HepG2 (cell line): ENCODE data around the gene CIB2. TPM values are rescaled to one million over a fixed set of nuclear protein-coding genes. Genes with fewer than 3 reads are reported as not detected.

Experiments
- ATAC-seq: fragments of 200-7000 bp; cut with Tn5 transposase; 3 replicates; pipeline ENCODE4 v1.9.1; 2020; ENCODE audit warnings: mild to moderate bottlenecking, moderate library complexity
- BruUV-seq: library from RNA; stranded (reverse); fragments of 400-500 nt; replicated peaks from 2 replicates; lab custom pipeline; 2021; lab: Mats Ljungman, UMichigan
- CTCF ChIA-PET: fragments of 300-600 bp; formaldehyde crosslinking; extraction: SDS; loops from one replicate; lab custom pipeline; 2021; ENCODE audit warnings: low total read pairs, inconsistent platforms, low intra/inter-chr PET ratio; lab: Yijun Ruan, JAX
- POLR2A ChIA-PET: fragments of 350-600 bp; sonication (Branson Sonifier 250); formaldehyde crosslinking; loops from one replicate; lab custom pipeline; 2020; ENCODE audit warnings: antibody characterized with exemption, inconsistent platforms; lab: Yijun Ruan, JAX
- DNase-seq: peaks from one replicate; pipeline ENCODE4 v3.0.0-alpha.2; 2015; ENCODE audit warnings: low spot score
- FAIRE-seq: peaks from 3 replicates; lab custom pipeline; 2011; peaks lifted over from hg19 to GRCh38; lab: Jason Lieb, UNC
- H2AFZ ChIP-seq: one replicate; pipeline ENCODE4 v1.6.1; 2011; ENCODE audit warnings: low read length, inconsistent platforms
- H3K27ac ChIP-seq: fragments of 300-600 bp; 3 replicates; pipeline ENCODE4 v1.8.0; 2011; ENCODE audit warnings: mixed run types, mild to moderate bottlenecking, mixed read lengths, low read length, inconsistent platforms; ENCODE audit not compliant: insufficient read depth; ENCODE audit errors: extremely low read length
- H3K27me3 ChIP-seq, 2 experiments: fragments of 200-600 bp in 1 of 2; 2 replicates in 1 of 2; 3 replicates in 1 of 2; pipeline versions ENCODE4 v1.6.0 to v1.8.0; 2011; ENCODE audit warnings: low read length in 2 of 2, mild to moderate bottlenecking in 2 of 2, moderate library complexity in 2 of 2, inconsistent platforms in 1 of 2; ENCODE audit not compliant: insufficient read depth in 2 of 2, control insufficient read depth in 1 of 2
- H3K36me3 ChIP-seq, 2 experiments: fragments of 200-600 bp in 1 of 2; replicated peaks in 1 of 2; 2 replicates in 1 of 2; 3 replicates in 1 of 2; pipeline versions ENCODE4 v1.5.1 to v1.8.0; 2011; ENCODE audit warnings: low read length in 2 of 2, inconsistent platforms in 1 of 2; ENCODE audit not compliant: insufficient read depth in 2 of 2, control insufficient read depth in 1 of 2
- H3K4me1 ChIP-seq: 2 replicates; pipeline ENCODE4 v1.5.1; 2012; ENCODE audit warnings: low read length, inconsistent platforms; ENCODE audit not compliant: insufficient read depth
- H3K4me2 ChIP-seq: 2 replicates; pipeline ENCODE4 v1.6.0; 2011; ENCODE audit warnings: low read depth, low read length, inconsistent platforms
- H3K4me3 ChIP-seq, 3 experiments: fragments of 200-600 bp in 1 of 3; sonication (generic), shearing (Covaris generic) in 1 of 3; replicated peaks in 1 of 3; 2 replicates each; pipeline ENCODE4 v1.5.1; 2011 to 2016; ENCODE audit warnings: low read length in 3 of 3, inconsistent platforms in 2 of 3, low read depth in 2 of 3, mild to moderate bottlenecking in 2 of 3, control low read depth in 1 of 3, mixed read lengths in 1 of 3; ENCODE audit not compliant: insufficient read depth in 1 of 3
- H3K79me2 ChIP-seq: one replicate; pipeline ENCODE4 v1.6.1; 2011; ENCODE audit warnings: low read length, inconsistent platforms; ENCODE audit not compliant: insufficient read depth
- H3K9ac ChIP-seq: 2 replicates; pipeline ENCODE4 v1.6.0; 2011; ENCODE audit warnings: mild to moderate bottlenecking, low read depth, low read length, inconsistent platforms; ENCODE audit not compliant: insufficient read depth
- H3K9me3 ChIP-seq: 2 replicates; pipeline ENCODE4 v1.5.1; 2012; ENCODE audit warnings: mild to moderate bottlenecking, low read length
- H4K20me1 ChIP-seq: 2 replicates; pipeline ENCODE4 v1.6.0; 2011; ENCODE audit warnings: inconsistent platforms, mild to moderate bottlenecking, low read length, moderate library complexity; ENCODE audit not compliant: insufficient read depth
- AKNA ChIP-seq: sonication (generic); formaldehyde crosslinking; IDR thresholded peaks from 2 replicates; pipeline ENCODE4 v1.4.0; 2020; ENCODE audit warnings: missing genetic modification reagents, borderline replicate concordance
- BCL6 ChIP-seq: IDR thresholded peaks from 2 replicates; pipeline ENCODE4 v1.6.1; 2016; ENCODE audit warnings: missing genetic modification reagents, missing compliant biosample characterization
- HOXA3 ChIP-seq: sonication (generic); formaldehyde crosslinking; IDR thresholded peaks from 2 replicates; pipeline ENCODE4 v1.5.0; 2020; ENCODE audit warnings: missing genetic modification reagents
- MAX ChIP-seq: IDR thresholded peaks from 2 replicates; pipeline ENCODE4 v1.6.1; 2012; ENCODE audit warnings: inconsistent platforms
- MIER2 ChIP-seq: IDR thresholded peaks from 2 replicates; pipeline ENCODE4 v1.6.1; 2016; ENCODE audit warnings: missing biosample characterization, missing genetic modification reagents
- SRF ChIP-seq: IDR thresholded peaks from 2 replicates; pipeline ENCODE4 v1.6.1; 2011; ENCODE audit warnings: mild to moderate bottlenecking, low read depth, low read length, moderate library complexity
- ZBTB42 ChIP-seq: sonication (generic); formaldehyde crosslinking; IDR thresholded peaks from 2 replicates; pipeline ENCODE4 v1.5.0; 2020; ENCODE audit warnings: mild to moderate bottlenecking, missing genetic modification reagents
- ZNF281 ChIP-seq: sonication (generic); formaldehyde crosslinking; IDR thresholded peaks from 2 replicates; pipeline ENCODE4 v1.4.0; 2020; ENCODE audit warnings: missing genetic modification reagents, borderline replicate concordance
- ZNF891 ChIP-seq: sonication (generic); formaldehyde crosslinking; IDR thresholded peaks from 2 replicates; pipeline ENCODE4 v1.5.0; 2020; ENCODE audit warnings: mild to moderate bottlenecking, missing genetic modification reagents
- WGBS: methylation state at CpG from one replicate; pipeline ENCODE4 v1.1.6; 2017; ENCODE audit warnings: low lambda C conversion rate; 5-methylcytosine and 5-hydroxymethylcytosine counted together
- in situ Hi-C: cut with HindIII; loops from 2 replicates; pipeline ENCODE4 v1.10.0; 2017; ENCODE audit warnings: low pct_unique_long_range_greater_than_20kb; ENCODE audit not compliant: extremely low pct_ligation_motif_present
- intact Hi-C: fragments of 100-400 bp; cut with micrococcal nuclease; formaldehyde crosslinking; loops from one replicate; pipeline ENCODE4 v1.10.0; 2022; ENCODE audit not compliant: unreplicated experiment
- polyA plus RNA-seq, 8 experiments: library from polyadenylated mRNA; depleted of rRNA in 3 of 8; stranded (reverse) in 7 of 8; unstranded in 1 of 8; fragments of >200 nt; fragmentation: Illumina TruSeq in 4 of 8; extraction: Trizol in 4 of 8; gene quantifications; 2 replicates each; pipeline versions ENCODE4 v1.2.1 to v1.2.3, GENCODE V29; 2011 to 2016; ENCODE audit warnings: low read depth in 4 of 8, missing spikeins in 1 of 8, mixed read lengths in 1 of 8; ENCODE audit not compliant: insufficient read depth in 1 of 8
- total RNA-seq, 5 experiments: library from RNA; depleted of rRNA; stranded (reverse); fragments of >200 nt; fragmentation: Illumina TruSeq; extraction: Trizol; gene quantifications; 2 replicates each; pipeline ENCODE4 v1.2.3, GENCODE V29; 2016; ENCODE audit warnings: low read depth in 1 of 5

CIB2 gene
- total and polyA plus RNA-seq, 2 of the 13 experiments (the other 11 are each of a cell fraction or from before 2014, with no cell fraction given), result 1.4 to 1.5 TPM

- TF ChIP-seq MAX (no peak), SRF (no peak), MIER2 (CRISPR knock-in tag) (no peak), ZBTB42 (no peak), ZNF891 (no peak)
These were observed 48.1 kb upstream of the CIB2 start (continued) for GRCh38 chr15:78179286-78179840.

- no peak overlapping the region for H3K9ac ChIP-seq
- BruUV-seq, result no TSS peak
- POLR2A ChIA-PET, result no interaction called here
- no peaks in the 10 kb centered on the region for H4K20me1 ChIP-seq
- intact Hi-C loops (no loop called here), in situ Hi-C loops (loop anchor here (5.0 kb wide), 1 partner anchor 64 kb away; no protein-coding TSS in a partner anchor)
- CTCF ChIA-PET, result interaction anchor here (1.1 to 1.6 kb wide), 3 partner anchors 18 to 63 kb away, joined by 4 to 9 read pairs (median 5); partner anchors contain the start of gene CIB2
- ATAC-seq (no peak), FAIRE-seq (no peak), DNase-seq (no peak)
- H3K27ac ChIP-seq, result no peak overlapping the region
- TF ChIP-seq BCL6 (CRISPR knock-in tag), result no peak
- TF ChIP-seq HOXA3 (CRISPR knock-in tag), result no peak
- TF ChIP-seq AKNA, result no peak
- TF ChIP-seq ZNF281 (CRISPR knock-in tag), result no peak
- H2AFZ ChIP-seq, result no peak overlapping the region
- 0 out of 2 replicates have a peak, but pooled peaks cover 6% of the 10 kb centered on the region for H3K4me1 ChIP-seq
- H3K36me3 ChIP-seq, result no peaks in the 10 kb centered on the region
- no peaks in the 10 kb centered on the region for H3K79me2 ChIP-seq
- no peak overlapping the region for H3K4me2 ChIP-seq
- H3K9me3 ChIP-seq, result no peaks in the 10 kb centered on the region
- no peak overlapping the region for H3K4me3 ChIP-seq
- no peaks in the 10 kb centered on the region for H3K27me3 ChIP-seq
- 43% methylated on average over 6 of the region's 6 CpGs for WGBS
These were observed 46.8 kb upstream of the CIB2 start for GRCh38 chr15:78178064-78178463.
